HL-60/S4 treated with retinoic acid at 250 ng/mL for 4 days and 3 days (cell line): Measurements from ENCODE around the gene TIMP1.

Experiments
- in situ Hi-C: fragments of 300-500 bp; cut with MboI; formaldehyde crosslinking; loops from 2 replicates; pipeline ENCODE4 v1.7.0; 2022; ENCODE audit warnings: low sequenced_read_pairs

The TIMP1 gene

DNA sequence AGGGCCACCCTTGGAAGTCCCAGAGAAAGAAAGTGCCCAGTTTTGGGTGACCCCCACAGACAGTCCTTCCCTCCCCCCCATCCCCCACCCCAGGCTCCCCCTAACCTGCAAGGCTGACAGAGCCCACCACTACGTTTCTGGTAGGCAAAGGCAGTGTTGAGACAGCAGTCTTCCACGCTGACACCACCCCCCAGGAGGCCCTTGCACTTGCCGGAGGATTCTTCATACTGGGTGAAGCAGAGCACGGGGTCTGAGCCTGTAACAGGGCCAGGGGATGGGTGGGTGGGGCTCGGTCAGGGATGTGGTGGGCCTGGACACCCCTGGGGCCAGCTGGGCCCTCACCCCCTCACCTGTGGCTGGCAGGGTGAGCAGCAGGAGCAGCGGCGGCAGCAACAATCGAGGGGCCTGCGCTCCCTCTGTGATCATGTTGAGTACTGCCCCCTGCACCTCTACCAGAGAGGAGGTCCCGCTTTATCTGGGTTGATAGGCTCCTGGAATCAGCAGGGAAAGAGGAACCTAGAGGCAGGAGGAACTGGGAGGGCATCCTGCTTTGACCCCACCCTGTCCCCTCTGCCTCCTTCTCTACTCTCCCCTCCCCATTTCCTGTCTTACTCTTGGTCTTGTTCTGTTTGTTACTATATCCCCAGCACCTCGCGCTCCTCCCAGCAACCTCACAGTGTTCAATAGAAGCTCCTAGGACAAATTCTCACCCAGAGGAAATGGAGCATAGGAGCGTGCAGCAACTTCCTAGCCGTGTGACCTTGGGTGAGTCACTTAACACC is 47.4 kb downstream of the TIMP1 start, which contains the start of gene CFP:
TSS of gene CFP (minus strand) at position 512 of the 782 bp plus-strand sequence. CDS start at position 426, 86 bp downstream.
- in situ Hi-C loops, result loop anchor here (10.0 kb wide), 1 partner anchor 55 kb away; no protein-coding TSS in a partner anchor

- in situ Hi-C loops, result no loop called here
Observed at GRCh38 chrX:47631676-47632075, 49.4 kb downstream of the TIMP1 start.

GRCh38 chrX:47632666-47633065 is 50.4 kb downstream of the TIMP1 start:
- in situ Hi-C loops, result no loop called here

DNA sequence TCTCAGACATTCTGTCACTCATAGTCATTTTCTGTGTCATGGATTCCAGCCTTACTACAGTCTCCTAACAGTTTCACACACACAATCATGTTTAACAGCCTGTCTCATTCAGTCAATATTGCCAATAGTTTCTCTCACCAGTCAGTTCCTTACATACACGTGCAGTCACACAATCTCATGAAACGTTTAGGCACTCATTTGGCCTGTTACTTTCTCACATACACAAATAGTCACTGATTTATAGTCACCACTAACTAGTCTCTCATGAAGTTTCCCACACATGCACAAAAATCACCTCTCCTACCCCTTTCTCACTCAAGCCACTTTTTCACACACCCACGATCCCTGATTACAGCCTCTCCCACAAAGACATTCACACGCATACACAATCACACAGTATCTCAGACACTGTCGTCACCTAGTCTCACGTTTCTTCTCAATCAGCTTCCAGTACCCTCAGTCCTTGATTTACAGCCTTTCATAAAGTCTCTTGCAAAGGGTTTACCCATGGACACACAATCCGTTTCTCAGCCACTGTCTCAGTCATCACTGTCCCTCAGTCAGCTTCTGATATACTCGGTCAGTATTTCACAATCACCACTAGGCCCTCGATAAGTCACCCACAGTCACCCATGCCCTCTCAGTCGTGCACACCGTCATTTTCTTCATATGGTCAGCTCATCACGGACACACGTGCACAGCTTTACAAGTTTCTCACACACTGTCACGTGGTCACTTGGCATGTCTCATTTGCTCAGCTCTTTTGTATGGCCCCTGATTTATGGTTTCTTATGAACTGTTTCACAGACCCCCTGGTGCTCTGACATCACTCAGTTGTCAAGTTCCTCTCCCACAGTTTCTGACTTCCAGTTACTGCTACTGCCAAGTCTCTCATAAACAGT is 51.7 kb downstream of the TIMP1 start:
- in situ Hi-C loops, result no loop called here

- in situ Hi-C loops, result no loop called here
Observed at GRCh38 chrX:47634871-47635575, 52.8 kb downstream of the TIMP1 start.
